Neutrophil (primary cell): ENCODE results near the gene SNX30.

Experiments
- H3K27ac ChIP-seq: fragments of 200-600 bp; sonication (generic); 2 replicates; pipeline ENCODE4 v1.5.1; 2016; ENCODE audit warnings: mild to moderate bottlenecking, moderate library complexity
- H3K27me3 ChIP-seq: fragments of 200-600 bp; sonication (generic); 2 replicates; pipeline ENCODE4 v1.6.0; 2016; ENCODE audit warnings: mild to moderate bottlenecking
- H3K36me3 ChIP-seq: fragments of 200-600 bp; sonication (generic); 2 replicates; pipeline ENCODE4 v1.5.1; 2017
- H3K4me1 ChIP-seq, 2 experiments: fragments of 200-600 bp in 1 of 2; sonication (generic) in 1 of 2; 1 replicate in 1 of 2; 2 replicates in 1 of 2; pipeline versions ENCODE4 v1.5.1 to v1.6.1; 2013 to 2016; ENCODE audit warnings: low read depth in 1 of 2, low read length in 1 of 2, mild to moderate bottlenecking in 1 of 2, moderate library complexity in 1 of 2; ENCODE audit not compliant: control insufficient read depth in 1 of 2, insufficient read depth in 1 of 2
- H3K4me3 ChIP-seq, 2 experiments: fragments of 200-600 bp in 1 of 2; sonication (generic) in 1 of 2; 1 replicate in 1 of 2; 2 replicates in 1 of 2; pipeline ENCODE4 v1.5.1; 2013 to 2016; ENCODE audit warnings: low read depth in 1 of 2, low read length in 1 of 2, mild to moderate bottlenecking in 1 of 2, moderate library complexity in 1 of 2
- H3K9me3 ChIP-seq: fragments of 200-600 bp; sonication (generic); 2 replicates; pipeline ENCODE4 v1.5.1; 2016
- TF ChIP-seq, protein P1 (sequence below): fragments of 200-600 bp; sonication (generic); IDR thresholded peaks from 2 replicates; pipeline ENCODE4 v1.5.1; 2016; ENCODE audit warnings: antibody characterized with exemption

SNX30 gene

DNA sequence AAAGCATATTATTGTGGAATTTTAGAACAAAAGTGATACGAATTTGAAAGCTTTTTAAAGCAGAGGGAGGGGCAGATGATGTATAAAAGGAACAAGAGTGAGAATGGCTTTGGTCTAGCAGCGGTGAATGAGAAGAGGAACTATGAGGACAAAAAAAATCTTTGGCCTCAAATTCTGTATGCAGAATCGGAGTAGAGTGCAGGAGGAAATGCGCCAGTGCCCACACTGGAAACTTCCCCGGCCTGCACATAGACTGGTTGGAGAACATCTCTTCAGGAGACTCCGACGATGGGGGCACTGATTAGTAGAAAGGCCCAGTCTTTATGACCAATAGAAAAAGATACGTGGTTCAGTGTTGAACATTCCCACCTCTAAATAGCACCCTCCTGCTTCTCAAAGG, 88.8 kb downstream of the SNX30 start:
- no peaks in the 10 kb centered on the region for H3K4me1 ChIP-seq
- TF ChIP-seq, protein P1, sequence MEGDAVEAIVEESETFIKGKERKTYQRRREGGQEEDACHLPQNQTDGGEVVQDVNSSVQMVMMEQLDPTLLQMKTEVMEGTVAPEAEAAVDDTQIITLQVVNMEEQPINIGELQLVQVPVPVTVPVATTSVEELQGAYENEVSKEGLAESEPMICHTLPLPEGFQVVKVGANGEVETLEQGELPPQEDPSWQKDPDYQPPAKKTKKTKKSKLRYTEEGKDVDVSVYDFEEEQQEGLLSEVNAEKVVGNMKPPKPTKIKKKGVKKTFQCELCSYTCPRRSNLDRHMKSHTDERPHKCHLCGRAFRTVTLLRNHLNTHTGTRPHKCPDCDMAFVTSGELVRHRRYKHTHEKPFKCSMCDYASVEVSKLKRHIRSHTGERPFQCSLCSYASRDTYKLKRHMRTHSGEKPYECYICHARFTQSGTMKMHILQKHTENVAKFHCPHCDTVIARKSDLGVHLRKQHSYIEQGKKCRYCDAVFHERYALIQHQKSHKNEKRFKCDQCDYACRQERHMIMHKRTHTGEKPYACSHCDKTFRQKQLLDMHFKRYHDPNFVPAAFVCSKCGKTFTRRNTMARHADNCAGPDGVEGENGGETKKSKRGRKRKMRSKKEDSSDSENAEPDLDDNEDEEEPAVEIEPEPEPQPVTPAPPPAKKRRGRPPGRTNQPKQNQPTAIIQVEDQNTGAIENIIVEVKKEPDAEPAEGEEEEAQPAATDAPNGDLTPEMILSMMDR: no peak
- H3K9me3 ChIP-seq: no peaks in the 10 kb centered on the region
- no peaks in the 10 kb centered on the region for H3K27me3 ChIP-seq
- H3K36me3 ChIP-seq: peaks cover 33% of the 10 kb centered on the region
- H3K4me3 ChIP-seq: no peak overlapping the region
- no peak overlapping the region for H3K27ac ChIP-seq

DNA sequence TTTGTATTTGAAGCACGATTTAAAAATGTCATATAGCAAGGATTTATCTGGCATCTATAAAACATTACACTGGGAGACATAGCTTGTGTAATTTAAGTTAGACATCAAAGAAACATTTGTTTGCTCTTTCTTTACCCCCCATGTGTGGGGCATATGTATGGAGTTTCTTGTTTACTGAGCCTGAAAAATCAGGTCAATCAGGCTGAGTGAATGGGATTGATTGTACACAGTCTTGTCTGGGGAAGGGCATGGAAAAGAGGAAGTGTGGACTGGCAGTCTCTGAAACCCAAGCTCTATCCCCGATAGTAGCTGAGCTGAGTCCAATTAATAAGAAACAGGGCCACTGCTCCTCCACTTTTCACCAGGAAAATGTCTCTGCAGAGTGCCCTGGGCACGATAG, 90.7 kb downstream of the SNX30 start:
- TF ChIP-seq, protein P1: no peak
- no peak overlapping the region for H3K27ac ChIP-seq
- no peak overlapping the region for H3K4me3 ChIP-seq
- H3K9me3 ChIP-seq: no peaks in the 10 kb centered on the region
- H3K27me3 ChIP-seq: no peaks in the 10 kb centered on the region
- H3K36me3 ChIP-seq: peaks cover 30% of the 10 kb centered on the region
- peaks cover 4 to 7% of the 10 kb centered on the region in 2 experiments for H3K4me1 ChIP-seq

- TF ChIP-seq, protein P1: no peak
- Histone ChIP-seq H3K9me3 (no peaks in the 10 kb centered on the region), H3K4me3 (no peak overlapping the region), H3K27ac (no peak overlapping the region), H3K36me3 (peaks cover 20% of the 10 kb centered on the region), H3K27me3 (no peaks in the 10 kb centered on the region), H3K4me1 (peaks cover 4 to 7% of the 10 kb centered on the region in 2 experiments)
These were observed 92.0 kb downstream of the SNX30 start for GRCh38 chr9:112842555-112842954.

GRCh38 chr9:112844771-112845542, 94.4 kb downstream of the SNX30 start:
- H3K4me3 ChIP-seq: no peak overlapping the region
- H3K27ac ChIP-seq: no peak overlapping the region
- no peaks in the 10 kb centered on the region for H3K27me3 ChIP-seq
- TF ChIP-seq, protein P1: peak; percentile 98
- no peaks in the 10 kb centered on the region for H3K9me3 ChIP-seq
- H3K4me1 ChIP-seq: peaks cover 25 to 26% of the 10 kb centered on the region in 2 experiments
- peaks cover 6% of the 10 kb centered on the region for H3K36me3 ChIP-seq

DNA sequence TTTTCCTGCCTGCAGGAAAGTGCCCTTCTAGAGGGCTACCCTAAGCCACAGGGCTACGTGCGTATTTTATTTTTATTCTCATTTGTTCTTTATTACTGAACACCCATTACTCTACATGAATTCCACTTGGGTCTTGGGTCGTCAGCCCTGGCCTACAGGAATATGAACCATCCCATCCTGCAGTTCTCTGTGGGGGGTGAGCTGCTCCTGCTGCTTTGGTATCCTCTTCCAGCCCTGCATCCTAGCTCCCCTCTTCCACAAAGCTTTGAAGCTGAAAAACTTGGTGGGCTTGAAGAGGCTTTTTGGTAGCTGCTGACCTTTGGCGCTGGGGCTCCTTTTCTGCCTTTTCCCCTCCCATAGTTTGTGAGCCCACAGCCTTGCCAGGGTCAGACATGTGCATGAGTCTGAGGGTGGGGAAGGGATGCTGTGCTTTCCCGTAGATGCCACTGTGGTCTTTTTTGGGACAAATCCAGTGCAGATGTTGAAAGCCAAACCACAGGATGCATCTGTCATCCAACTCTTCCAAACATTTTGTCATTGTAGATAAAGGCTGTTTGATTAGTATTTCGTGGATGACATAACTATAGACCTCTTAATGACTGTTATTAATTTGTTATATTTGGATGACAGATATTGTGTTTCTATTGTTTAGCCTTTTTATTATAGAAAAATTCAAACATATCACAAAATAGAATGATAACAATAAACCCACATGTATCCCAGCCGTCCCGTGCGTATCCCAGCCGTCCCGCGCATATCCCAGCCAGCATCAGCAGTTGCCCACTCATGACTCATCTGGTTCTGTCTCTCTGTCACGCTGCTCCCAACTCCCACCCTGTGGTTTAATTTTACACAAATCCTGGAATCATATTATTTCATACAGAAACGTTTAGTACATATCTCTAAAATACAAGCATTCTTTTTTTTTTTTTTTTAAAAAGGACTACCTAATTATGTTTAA, 96.2 kb downstream of the SNX30 start:
- Histone ChIP-seq H3K36me3 (no peaks in the 10 kb centered on the region), H3K4me3 (no peak overlapping the region), H3K9me3 (no peaks in the 10 kb centered on the region), H3K4me1 (peaks cover 36 to 40% of the 10 kb centered on the region in 2 experiments), H3K27ac (no peak overlapping the region), H3K27me3 (no peaks in the 10 kb centered on the region)
- TF ChIP-seq, protein P1: no peak
